PC-9 (cell line): ENCODE results near the gene CGRRF1.

Source experiments
- CTCF ChIP-seq: fragments of 200-600 bp; sonication (generic); conservative IDR thresholded peaks from 2 replicates; pipeline ENCODE4 v1.6.1; 2017; ENCODE audit warnings: mixed run types, antibody characterized with exemption, mild to moderate bottlenecking, moderate library complexity
- EZH2 ChIP-seq: fragments of 200-600 bp; sonication (generic); IDR thresholded peaks from 2 replicates; pipeline ENCODE4 v1.8.0; 2017; ENCODE audit warnings: antibody characterized with exemption, low read depth

- TF ChIP-seq CTCF (no peak), EZH2 (no peak)
These were observed 2.7 kb downstream of the CGRRF1 start for GRCh38 chr14:54512393-54512792.
